Heart left ventricle (tissue), 13 donors: ENCODE results near the gene STX3.
"Not testable (repeated sequence)": the region's sequence is repeated elsewhere in the genome, so short reads cannot be mapped to it uniquely, and the experiment has no call there.

ENCODE experiments used
- CTCF ChIP-seq, 12 donors: fragments of 200-600 bp; sonication (generic) in 4 of 12; IDR thresholded peaks; one replicate each; pipeline versions ENCODE4 v1.5.0 to v1.8.0; 2018 to 2022; ENCODE audit warnings: antibody characterized with exemption in 12 of 12, mild to moderate bottlenecking in 5 of 12
- POLR2A ChIP-seq, 2 donors: fragments of 450-650 bp; IDR thresholded peaks; one replicate each; pipeline ENCODE4 v1.6.1; 2017; ENCODE audit warnings: antibody characterized with exemption in 2 of 2, mild to moderate bottlenecking in 2 of 2, moderate library complexity in 2 of 2
- donor health status: ischemic (EF 13 %, LVEDD 7.1; RV severe dilation, severe dysfunction).
- donor health status: DM: no; HTN: yes; CAD: no.
- donor health status: DM: no; HTN: no; CAD: no.
- donor health status: ischemic (EF 25% LVEDD 6.9; RV normal size, moderate dysfunction).
- donor health status: ischemic (EF 25% LVEDD 5.7; RV mildly dilated, moderate dysfunction).
- donor health status: ischemic (EF 35%, LVEDD 5.7; RV mildly dilated, moderate dysfunction).
- donor health status: nonischemic (EF 11% LVEDD 7.7; RV severe dilation, severe dysfunction).
- donor health status: DM: yes; HTN: yes; CAD: no.
- donor health status: PGD.
- donor health status: ischemic (EF 29% LVEDD 5.4; RV normal size, mild dysfunction).
- donor health status: nonischemic (EF 23%, LVEDD 6.1; RV moderate dilation, normal function).

GRCh38 chr11:59848439-59848838 lies 93.3 kb downstream of the STX3 start:
- not testable (repeated sequence) for TF ChIP-seq POLR2A, CTCF (IDR thresholded peaks at IDR 0.05)
